Measurements from ENCODE around the gene ANKDD1B. TPM values are rescaled to one million over a fixed set of nuclear protein-coding genes. Genes with fewer than 3 reads are reported as not detected.

ANKDD1B gene
- total RNA-seq, 2 donors from 2014 or later = 3.6 to 6.3 TPM

DNA sequence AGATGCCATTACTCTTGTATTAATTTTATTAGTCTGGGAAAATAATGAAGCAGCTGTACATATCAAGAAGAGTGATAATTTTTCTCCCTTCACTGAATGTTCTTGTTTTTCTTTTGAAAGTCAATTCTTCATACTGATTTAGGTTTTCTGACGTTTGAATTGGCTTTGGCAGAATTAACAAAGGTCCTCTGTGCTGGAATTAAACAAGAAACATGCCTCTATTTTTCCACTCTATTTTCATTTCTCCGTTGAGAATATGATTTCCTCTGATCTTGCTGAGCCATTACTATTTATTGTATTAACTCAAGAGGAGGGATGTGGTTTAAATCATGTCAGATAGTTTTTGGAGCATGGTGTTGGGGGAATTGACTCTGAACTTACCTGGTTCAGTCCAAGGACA lies 42.3 kb downstream of the ANKDD1B start:
- no peaks in the 10 kb centered on the region for H3K27me3 ChIP-seq
- no peak overlapping the region for H3K27ac ChIP-seq
- H3K4me3 ChIP-seq = no peak overlapping the region
- DNase-seq = no peak
- H3K9ac ChIP-seq (ENCODE audit: low read depth in 2 of 2, low read length in 2 of 2) = no peak overlapping the region
- H3K9me3 ChIP-seq = no peaks in the 10 kb centered on the region
- H3K36me3 ChIP-seq = no peaks in the 10 kb centered on the region
- H3K4me1 ChIP-seq = no peaks in the 10 kb centered on the region
- TF ChIP-seq, protein P1, sequence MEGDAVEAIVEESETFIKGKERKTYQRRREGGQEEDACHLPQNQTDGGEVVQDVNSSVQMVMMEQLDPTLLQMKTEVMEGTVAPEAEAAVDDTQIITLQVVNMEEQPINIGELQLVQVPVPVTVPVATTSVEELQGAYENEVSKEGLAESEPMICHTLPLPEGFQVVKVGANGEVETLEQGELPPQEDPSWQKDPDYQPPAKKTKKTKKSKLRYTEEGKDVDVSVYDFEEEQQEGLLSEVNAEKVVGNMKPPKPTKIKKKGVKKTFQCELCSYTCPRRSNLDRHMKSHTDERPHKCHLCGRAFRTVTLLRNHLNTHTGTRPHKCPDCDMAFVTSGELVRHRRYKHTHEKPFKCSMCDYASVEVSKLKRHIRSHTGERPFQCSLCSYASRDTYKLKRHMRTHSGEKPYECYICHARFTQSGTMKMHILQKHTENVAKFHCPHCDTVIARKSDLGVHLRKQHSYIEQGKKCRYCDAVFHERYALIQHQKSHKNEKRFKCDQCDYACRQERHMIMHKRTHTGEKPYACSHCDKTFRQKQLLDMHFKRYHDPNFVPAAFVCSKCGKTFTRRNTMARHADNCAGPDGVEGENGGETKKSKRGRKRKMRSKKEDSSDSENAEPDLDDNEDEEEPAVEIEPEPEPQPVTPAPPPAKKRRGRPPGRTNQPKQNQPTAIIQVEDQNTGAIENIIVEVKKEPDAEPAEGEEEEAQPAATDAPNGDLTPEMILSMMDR (IDR thresholded peaks at IDR 0.05) = no peak
- intact Hi-C loops (cut with DNase I) = no loop called here

DNA sequence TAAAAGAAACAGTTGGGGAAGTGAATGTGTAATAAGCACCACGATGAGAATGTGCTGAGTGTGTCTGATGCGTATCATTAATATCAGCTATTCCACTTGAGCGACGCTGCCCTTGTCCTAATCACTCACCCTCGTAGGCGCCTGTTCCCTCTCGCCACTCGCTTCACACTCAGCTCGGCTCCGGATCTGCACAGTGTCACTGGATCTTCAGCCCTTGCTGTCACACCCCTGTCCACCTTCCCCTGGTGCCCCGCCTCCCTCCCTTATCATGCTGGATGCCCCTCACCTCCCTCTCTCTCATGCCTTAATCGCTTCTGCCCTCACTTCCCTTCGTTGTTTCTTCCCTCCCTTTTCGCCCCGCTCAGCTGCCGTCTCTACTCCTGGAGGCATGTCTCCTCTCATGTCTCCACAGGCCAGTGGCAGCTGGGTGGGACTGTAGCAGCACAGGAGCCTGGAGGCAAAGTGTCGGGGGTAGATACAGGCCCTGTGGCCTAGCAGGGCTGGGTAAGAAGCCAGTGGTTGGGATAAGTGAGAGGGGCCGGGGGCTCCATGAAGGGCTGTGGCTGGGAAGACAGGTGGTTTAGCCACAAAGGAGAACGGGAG lies 43.5 kb downstream of the ANKDD1B start:
- no peaks in the 10 kb centered on the region for H3K27me3 ChIP-seq
- intact Hi-C loops (cut with DNase I) = no loop called here
- no peaks in the 10 kb centered on the region for H3K9me3 ChIP-seq
- H3K4me1 ChIP-seq = no peaks in the 10 kb centered on the region
- no peak overlapping the region for H3K4me3 ChIP-seq
- H3K9ac ChIP-seq (ENCODE audit: low read depth in 2 of 2, low read length in 2 of 2) = no peak overlapping the region
- TF ChIP-seq, protein P1 (IDR thresholded peaks at IDR 0.05) = no peak
- no peak overlapping the region for H3K27ac ChIP-seq
- H3K36me3 ChIP-seq = no peaks in the 10 kb centered on the region
- no peak for DNase-seq

DNA sequence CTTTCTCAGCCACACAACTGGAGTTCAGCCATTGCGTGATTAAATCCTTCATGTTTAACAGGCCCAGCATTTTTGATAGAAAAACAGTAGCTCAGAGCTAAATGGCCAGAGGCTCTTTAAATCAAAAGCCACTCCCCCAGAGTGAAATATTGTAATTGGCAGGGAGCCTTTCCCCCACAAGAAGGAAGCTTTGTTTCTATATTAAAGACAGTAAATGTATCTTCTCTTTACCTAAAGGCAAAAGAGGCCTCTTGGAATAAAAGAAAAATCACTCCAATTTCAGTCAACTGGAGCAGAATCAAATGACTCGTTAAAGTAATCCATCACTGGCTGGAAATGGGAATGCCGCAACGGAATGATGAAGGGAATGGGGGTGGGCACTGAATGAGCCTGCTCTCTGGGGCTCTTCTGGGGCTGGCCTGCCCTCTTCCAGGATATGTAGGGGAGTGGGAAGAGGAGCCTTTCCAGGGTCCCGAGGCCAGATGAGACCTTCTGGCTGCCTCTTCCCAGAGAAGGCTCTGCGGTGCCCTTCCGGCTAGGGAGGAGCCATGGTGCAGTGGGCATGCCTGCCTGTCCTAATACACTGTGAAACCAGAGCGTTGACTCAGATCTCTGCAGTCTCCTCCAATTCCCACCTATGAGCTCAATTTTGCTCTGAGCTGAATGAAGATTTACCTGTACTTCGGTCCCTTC lies 45.2 kb downstream of the ANKDD1B start:
- H3K36me3 ChIP-seq = no peaks in the 10 kb centered on the region
- TF ChIP-seq, protein P1 (IDR thresholded peaks at IDR 0.05) = no peak
- H3K27me3 ChIP-seq = no peaks in the 10 kb centered on the region
- no peaks in the 10 kb centered on the region for H3K9me3 ChIP-seq
- DNase-seq = no peak
- no peak overlapping the region for H3K4me3 ChIP-seq
- H3K9ac ChIP-seq (ENCODE audit: low read depth in 2 of 2, low read length in 2 of 2) = peak overlapping the region; percentile 9 to 63
- no peaks in the 10 kb centered on the region for H3K4me1 ChIP-seq
- intact Hi-C loops (cut with DNase I) = no loop called here
- H3K27ac ChIP-seq = peak overlapping the region; percentile 7

DNA sequence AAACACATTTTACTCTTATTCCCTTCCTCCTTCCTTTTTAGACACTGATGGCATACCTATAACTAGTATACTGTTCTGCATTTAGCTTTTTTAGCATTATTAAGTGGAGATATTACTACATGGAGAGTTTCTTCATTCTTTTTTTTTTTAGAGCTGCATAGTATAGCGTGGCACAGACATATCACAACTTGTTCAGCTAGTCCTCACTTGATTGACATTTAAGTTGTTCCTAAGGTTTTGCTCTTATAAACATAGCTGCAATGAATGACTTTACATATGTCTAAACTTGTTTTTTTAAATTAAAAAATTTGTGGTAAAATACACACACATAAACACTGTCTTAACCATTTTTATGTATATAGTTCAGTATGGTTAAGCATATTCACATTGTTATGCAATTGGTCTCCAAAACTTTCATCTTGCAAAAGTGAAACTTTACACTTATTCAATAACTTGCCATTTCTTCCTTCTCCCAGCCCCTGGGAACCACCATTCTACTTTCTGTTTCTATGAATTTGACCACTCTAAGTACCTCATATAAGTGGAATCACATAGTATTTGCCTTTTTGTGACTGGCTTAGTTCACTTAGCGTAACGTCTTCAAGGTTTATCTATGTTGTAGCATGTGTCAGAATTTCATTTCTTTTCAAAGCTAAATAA lies 48.7 kb downstream of the ANKDD1B start:
- Histone ChIP-seq H3K4me1 (no peaks in the 10 kb centered on the region), H3K27me3 (no peaks in the 10 kb centered on the region), H3K36me3 (no peaks in the 10 kb centered on the region), H3K9ac (ENCODE audit: low read depth in 2 of 2, low read length in 2 of 2) (no peak overlapping the region), H3K4me3 (no peak overlapping the region), H3K27ac (no peak overlapping the region), H3K9me3 (no peaks in the 10 kb centered on the region)
- DNase-seq = no peak
- TF ChIP-seq, protein P1 (IDR thresholded peaks at IDR 0.05) = no peak
- intact Hi-C loops (cut with DNase I) = no loop called here

DNA sequence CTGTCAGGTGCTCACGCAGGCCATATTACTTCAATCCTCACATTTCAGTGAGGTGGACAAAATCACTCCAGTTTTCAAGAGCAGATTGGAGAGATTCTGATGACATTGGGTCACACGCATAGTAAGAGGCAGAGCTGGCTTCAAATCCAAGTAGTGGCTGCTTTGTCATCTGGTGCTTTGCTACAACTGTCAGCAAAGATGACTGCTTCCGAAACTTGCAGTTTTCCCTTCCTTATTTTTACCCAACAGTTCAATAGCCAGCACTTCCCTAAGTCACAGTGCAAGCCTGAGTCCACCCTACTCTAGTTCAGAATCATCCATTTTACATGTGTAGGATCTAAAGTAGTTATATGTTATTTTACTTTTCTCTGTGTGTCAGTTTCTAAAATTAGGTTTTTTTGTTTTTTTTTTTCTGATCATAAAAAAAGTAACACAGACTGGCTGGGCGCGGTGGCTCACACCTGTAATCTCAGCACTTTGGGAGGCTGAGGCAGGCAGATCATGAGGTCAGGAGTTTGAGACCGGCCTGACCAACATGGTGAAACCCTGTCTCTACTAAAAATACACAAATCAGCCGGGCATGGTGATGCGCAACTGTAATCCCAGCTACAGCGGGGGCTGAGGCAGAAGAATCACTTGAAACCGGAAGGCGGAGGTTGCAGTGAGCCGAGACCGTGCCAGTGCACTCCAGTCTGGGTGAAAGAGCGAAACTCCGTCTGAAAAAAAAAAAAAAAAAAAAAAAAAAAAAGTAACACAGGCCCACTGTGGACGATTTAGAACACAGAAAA lies 49.6 kb downstream of the ANKDD1B start:
- Histone ChIP-seq H3K4me3 (no peak overlapping the region), H3K9me3 (no peaks in the 10 kb centered on the region), H3K4me1 (no peaks in the 10 kb centered on the region), H3K9ac (ENCODE audit: low read depth in 2 of 2, low read length in 2 of 2) (no peak overlapping the region), H3K27me3 (no peaks in the 10 kb centered on the region), H3K27ac (no peak overlapping the region), H3K36me3 (no peaks in the 10 kb centered on the region)
- intact Hi-C loops (cut with DNase I) = no loop called here
- no peak for DNase-seq
- TF ChIP-seq, protein P1 (IDR thresholded peaks at IDR 0.05) = no peak

All from colonic mucosa (tissue), 4 donors.